Parathyroid adenoma (tissue), 2 donors: ENCODE results near the gene IGFL1.

Experiments
- H2AFZ ChIP-seq: fragments of 300-600 bp; sonication (generic); one replicate; pipeline ENCODE4 v1.7.0; 2017; ENCODE audit warnings: antibody characterized with exemption, mild to moderate bottlenecking
- H3K27ac ChIP-seq: fragments of 300-600 bp; sonication (generic); one replicate; pipeline ENCODE4 v1.7.0; 2017
- H3K27me3 ChIP-seq: fragments of 300-600 bp; sonication (generic); one replicate; pipeline ENCODE4 v1.7.0; 2017; ENCODE audit warnings: low read length; ENCODE audit not compliant: control insufficient read depth, insufficient read depth
- H3K36me3 ChIP-seq: fragments of 300-600 bp; sonication (generic); one replicate; pipeline ENCODE4 v1.7.0; 2017; ENCODE audit warnings: low read length; ENCODE audit not compliant: control insufficient read depth, insufficient read depth
- H3K4me1 ChIP-seq: fragments of 300-600 bp; sonication (generic); one replicate; pipeline ENCODE4 v1.7.0; 2017; ENCODE audit warnings: control low read depth
- H3K4me2 ChIP-seq: fragments of 300-600 bp; sonication (generic); one replicate; pipeline ENCODE4 v1.7.0; 2017; ENCODE audit warnings: low read length
- H3K4me3 ChIP-seq: fragments of 300-600 bp; sonication (generic); one replicate; pipeline ENCODE4 v1.7.0; 2017; ENCODE audit warnings: low read depth, low read length
- H3K79me2 ChIP-seq: fragments of 300-600 bp; sonication (generic); one replicate; pipeline ENCODE4 v1.7.0; 2017; ENCODE audit warnings: control low read depth
- H3K9ac ChIP-seq: fragments of 300-600 bp; sonication (generic); one replicate; pipeline ENCODE4 v1.7.0; 2017; ENCODE audit warnings: mild to moderate bottlenecking
- H3K9me3 ChIP-seq: fragments of 300-600 bp; sonication (generic); one replicate; pipeline ENCODE4 v1.7.0; 2017; ENCODE audit warnings: low read length; ENCODE audit not compliant: control insufficient read depth
- TF ChIP-seq, protein P1 (sequence below): fragments of 300-600 bp; sonication (generic); IDR thresholded peaks from one replicate; pipeline ENCODE4 v1.7.0; 2017; ENCODE audit warnings: antibody characterized with exemption, mild to moderate bottlenecking
- donor health status: primary hyperparathyroidism.

Gene IGFL1

DNA sequence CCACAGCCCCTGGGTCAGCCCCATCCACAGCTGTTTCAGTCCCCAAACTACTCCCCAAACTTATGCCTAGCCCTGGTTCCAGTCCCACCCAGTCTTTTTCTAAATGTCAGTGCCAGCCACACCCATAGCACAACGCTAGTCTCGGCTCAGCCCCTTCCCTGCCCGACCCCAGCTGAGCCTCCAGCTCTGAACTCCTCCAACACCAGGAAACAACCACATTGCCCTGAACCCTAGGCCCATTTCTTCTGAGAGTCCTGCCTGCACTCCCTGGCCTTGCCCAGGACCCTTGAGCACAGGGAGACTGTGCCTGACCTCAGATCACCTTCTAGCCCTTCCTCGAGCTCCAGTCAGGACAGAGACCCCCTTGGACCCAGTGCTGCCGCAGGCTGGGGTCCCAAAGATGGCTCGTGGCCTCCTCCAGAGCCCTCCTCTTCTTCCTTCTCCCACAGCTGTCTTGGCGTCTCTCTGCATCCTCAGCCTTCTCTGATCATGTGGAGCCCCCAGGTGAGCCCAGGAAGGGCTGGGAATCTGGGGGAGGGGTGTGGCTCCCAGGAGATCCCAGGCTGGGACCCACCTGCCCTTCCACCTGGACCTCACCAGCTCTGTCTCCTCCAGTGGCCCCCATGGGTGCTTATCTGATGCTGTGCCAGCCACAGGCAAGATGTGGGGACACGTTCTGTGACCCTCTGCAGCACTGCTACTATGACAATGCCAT is 33.0 kb upstream of the IGFL1 start:
- no peak overlapping the region for H3K9ac ChIP-seq
- H3K27ac ChIP-seq, result no peak overlapping the region
- TF ChIP-seq, protein P1, sequence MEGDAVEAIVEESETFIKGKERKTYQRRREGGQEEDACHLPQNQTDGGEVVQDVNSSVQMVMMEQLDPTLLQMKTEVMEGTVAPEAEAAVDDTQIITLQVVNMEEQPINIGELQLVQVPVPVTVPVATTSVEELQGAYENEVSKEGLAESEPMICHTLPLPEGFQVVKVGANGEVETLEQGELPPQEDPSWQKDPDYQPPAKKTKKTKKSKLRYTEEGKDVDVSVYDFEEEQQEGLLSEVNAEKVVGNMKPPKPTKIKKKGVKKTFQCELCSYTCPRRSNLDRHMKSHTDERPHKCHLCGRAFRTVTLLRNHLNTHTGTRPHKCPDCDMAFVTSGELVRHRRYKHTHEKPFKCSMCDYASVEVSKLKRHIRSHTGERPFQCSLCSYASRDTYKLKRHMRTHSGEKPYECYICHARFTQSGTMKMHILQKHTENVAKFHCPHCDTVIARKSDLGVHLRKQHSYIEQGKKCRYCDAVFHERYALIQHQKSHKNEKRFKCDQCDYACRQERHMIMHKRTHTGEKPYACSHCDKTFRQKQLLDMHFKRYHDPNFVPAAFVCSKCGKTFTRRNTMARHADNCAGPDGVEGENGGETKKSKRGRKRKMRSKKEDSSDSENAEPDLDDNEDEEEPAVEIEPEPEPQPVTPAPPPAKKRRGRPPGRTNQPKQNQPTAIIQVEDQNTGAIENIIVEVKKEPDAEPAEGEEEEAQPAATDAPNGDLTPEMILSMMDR, result no peak
- no peak overlapping the region for H2AFZ ChIP-seq
- peaks cover 9% of the 10 kb centered on the region for H3K4me1 ChIP-seq
- H3K4me3 ChIP-seq, result no peak overlapping the region
- no peaks in the 10 kb centered on the region for H3K9me3 ChIP-seq
- no peaks in the 10 kb centered on the region for H3K27me3 ChIP-seq
- no peaks in the 10 kb centered on the region for H3K79me2 ChIP-seq
- H3K4me2 ChIP-seq, result no peak overlapping the region
- H3K36me3 ChIP-seq, result no peaks in the 10 kb centered on the region

DNA sequence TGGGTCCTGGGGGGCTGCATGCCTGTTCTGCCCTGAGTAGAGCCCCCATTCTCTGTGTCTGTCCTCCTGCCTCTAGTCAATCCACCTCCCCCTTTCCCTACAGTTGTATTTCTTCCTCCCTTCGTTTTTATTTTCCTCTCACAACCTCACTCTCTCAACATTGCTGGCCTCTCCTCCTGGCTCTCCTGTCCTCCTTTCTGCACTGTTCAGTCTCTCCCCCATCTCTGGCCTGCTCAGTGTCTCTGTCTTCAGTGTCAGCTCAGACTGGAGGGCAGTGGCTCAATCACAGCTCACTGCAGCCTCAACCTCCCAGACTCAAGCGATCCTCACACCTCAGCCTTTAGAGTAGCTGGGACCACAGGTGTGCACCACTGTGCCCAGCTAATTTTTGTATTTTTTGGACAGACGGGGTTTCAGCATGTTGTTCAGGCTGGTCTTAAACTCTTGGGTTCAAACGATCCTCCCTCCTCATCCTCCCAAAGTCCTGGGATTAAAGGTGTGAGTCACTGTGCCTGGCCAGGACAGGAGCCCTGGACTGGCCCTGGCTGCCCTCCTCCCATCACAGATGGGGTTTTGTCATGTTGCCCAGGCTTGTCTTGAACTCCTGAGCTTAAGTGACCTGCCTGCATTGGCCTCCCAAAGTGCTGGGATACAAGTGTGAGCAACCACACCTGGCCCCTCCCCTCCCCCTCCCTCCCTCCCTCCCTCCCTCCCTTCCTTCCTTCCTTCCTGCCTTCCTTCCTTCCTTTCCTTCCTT is 32.0 kb upstream of the IGFL1 start:
- peaks cover 9% of the 10 kb centered on the region for H3K4me1 ChIP-seq
- H3K4me2 ChIP-seq, result no peak overlapping the region
- H3K9me3 ChIP-seq, result no peaks in the 10 kb centered on the region
- no peaks in the 10 kb centered on the region for H3K27me3 ChIP-seq
- H3K9ac ChIP-seq, result no peak overlapping the region
- no peaks in the 10 kb centered on the region for H3K79me2 ChIP-seq
- no peak overlapping the region for H2AFZ ChIP-seq
- H3K36me3 ChIP-seq, result no peaks in the 10 kb centered on the region
- no peak overlapping the region for H3K4me3 ChIP-seq
- TF ChIP-seq, protein P1, result no peak
- H3K27ac ChIP-seq, result no peak overlapping the region

DNA sequence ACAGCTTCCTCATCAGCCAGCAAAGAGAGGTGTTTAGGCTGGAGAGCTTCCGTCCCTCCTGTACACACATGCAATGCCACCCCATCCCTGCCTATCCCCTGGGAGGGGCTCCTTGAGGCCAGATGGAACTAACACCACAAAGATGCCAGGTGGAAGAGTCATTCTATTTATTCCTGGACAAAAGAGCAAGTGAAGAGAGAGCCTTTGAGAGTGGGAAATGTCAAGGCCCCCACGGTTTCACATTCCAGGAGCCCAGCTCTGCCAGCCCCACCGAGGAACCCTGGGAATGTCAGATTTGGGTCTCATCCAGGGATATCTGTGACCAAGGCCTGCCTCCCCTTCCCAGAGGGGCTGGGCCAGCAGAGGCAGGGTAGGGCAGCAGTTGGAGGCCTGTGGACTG is 30.8 kb upstream of the IGFL1 start:
- H3K4me1 ChIP-seq, result peaks cover 7% of the 10 kb centered on the region
- no peaks in the 10 kb centered on the region for H3K9me3 ChIP-seq
- H2AFZ ChIP-seq, result no peak overlapping the region
- no peaks in the 10 kb centered on the region for H3K79me2 ChIP-seq
- TF ChIP-seq, protein P1, result no peak
- H3K9ac ChIP-seq, result no peak overlapping the region
- no peaks in the 10 kb centered on the region for H3K27me3 ChIP-seq
- no peak overlapping the region for H3K27ac ChIP-seq
- H3K36me3 ChIP-seq, result no peaks in the 10 kb centered on the region
- H3K4me2 ChIP-seq, result no peak overlapping the region
- H3K4me3 ChIP-seq, result no peak overlapping the region

DNA sequence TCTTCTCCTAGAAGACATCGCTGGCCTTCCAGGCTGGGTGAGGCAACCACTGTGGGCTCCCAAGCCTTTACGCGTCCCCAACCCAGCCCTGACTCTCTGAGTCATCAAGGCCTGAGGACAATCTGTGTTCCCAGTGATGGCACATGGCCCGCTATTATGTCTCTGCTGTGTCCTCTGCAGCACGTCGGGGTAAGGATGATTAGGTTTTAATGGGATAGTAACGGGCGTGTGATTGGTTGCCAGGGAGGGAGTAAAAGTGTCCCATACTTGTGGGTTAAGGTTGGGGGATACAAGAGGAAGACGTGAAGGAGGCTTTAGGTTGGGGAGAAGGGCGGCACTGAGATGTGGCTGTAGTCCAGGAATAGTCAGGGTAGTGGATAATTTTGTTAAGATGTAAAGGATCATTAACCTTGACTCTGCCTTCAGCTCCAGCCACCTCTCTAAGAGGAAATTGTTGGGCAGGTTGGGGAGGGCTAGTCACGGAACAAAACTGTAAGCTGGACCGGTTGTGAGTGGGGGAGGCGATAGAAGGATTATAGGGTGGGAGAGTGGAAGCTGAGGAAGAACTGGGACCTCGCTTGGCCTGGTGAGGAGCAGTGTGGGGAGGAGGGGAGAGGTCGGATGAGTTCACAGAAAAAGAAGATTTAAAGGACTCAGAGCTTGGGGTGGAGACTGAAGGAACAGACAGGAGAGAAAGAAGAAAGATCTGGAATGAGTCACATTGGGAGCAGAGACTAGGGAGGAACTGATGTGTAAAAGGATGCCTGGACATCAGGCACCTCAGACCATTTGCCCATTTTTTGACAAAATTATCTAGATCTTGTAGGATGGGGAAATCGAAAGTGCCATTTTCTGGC is 27.9 kb upstream of the IGFL1 start:
- no peak overlapping the region for H3K27ac ChIP-seq
- H2AFZ ChIP-seq, result no peak overlapping the region

More for the DNA sequence above, 27.9 kb upstream of the IGFL1 start:
- H3K79me2 ChIP-seq, result no peaks in the 10 kb centered on the region
- no peaks in the 10 kb centered on the region for H3K4me1 ChIP-seq
- H3K4me3 ChIP-seq, result no peak overlapping the region
- no peak overlapping the region for H3K4me2 ChIP-seq
- TF ChIP-seq, protein P1, result no peak
- no peaks in the 10 kb centered on the region for H3K36me3 ChIP-seq
- no peak overlapping the region for H3K9ac ChIP-seq
- H3K9me3 ChIP-seq, result no peaks in the 10 kb centered on the region
- H3K27me3 ChIP-seq, result no peaks in the 10 kb centered on the region
